Parathyroid adenoma (tissue), 2 donors: Measurements from ENCODE around the gene HJURP.

Experiments used
- H2AFZ ChIP-seq: fragments of 300-600 bp; sonication (generic); one replicate; pipeline ENCODE4 v1.7.0; 2017; ENCODE audit warnings: antibody characterized with exemption, mild to moderate bottlenecking
- H3K27ac ChIP-seq: fragments of 300-600 bp; sonication (generic); one replicate; pipeline ENCODE4 v1.7.0; 2017
- H3K27me3 ChIP-seq: fragments of 300-600 bp; sonication (generic); one replicate; pipeline ENCODE4 v1.7.0; 2017; ENCODE audit warnings: low read length; ENCODE audit not compliant: control insufficient read depth, insufficient read depth
- H3K36me3 ChIP-seq: fragments of 300-600 bp; sonication (generic); one replicate; pipeline ENCODE4 v1.7.0; 2017; ENCODE audit warnings: low read length; ENCODE audit not compliant: control insufficient read depth, insufficient read depth
- H3K4me1 ChIP-seq: fragments of 300-600 bp; sonication (generic); one replicate; pipeline ENCODE4 v1.7.0; 2017; ENCODE audit warnings: control low read depth
- H3K4me2 ChIP-seq: fragments of 300-600 bp; sonication (generic); one replicate; pipeline ENCODE4 v1.7.0; 2017; ENCODE audit warnings: low read length
- H3K4me3 ChIP-seq: fragments of 300-600 bp; sonication (generic); one replicate; pipeline ENCODE4 v1.7.0; 2017; ENCODE audit warnings: low read depth, low read length
- H3K79me2 ChIP-seq: fragments of 300-600 bp; sonication (generic); one replicate; pipeline ENCODE4 v1.7.0; 2017; ENCODE audit warnings: control low read depth
- H3K9ac ChIP-seq: fragments of 300-600 bp; sonication (generic); one replicate; pipeline ENCODE4 v1.7.0; 2017; ENCODE audit warnings: mild to moderate bottlenecking
- H3K9me3 ChIP-seq: fragments of 300-600 bp; sonication (generic); one replicate; pipeline ENCODE4 v1.7.0; 2017; ENCODE audit warnings: low read length; ENCODE audit not compliant: control insufficient read depth
- TF ChIP-seq, protein P1 (sequence below): fragments of 300-600 bp; sonication (generic); IDR thresholded peaks from one replicate; pipeline ENCODE4 v1.7.0; 2017; ENCODE audit warnings: antibody characterized with exemption, mild to moderate bottlenecking
- donor health status: primary hyperparathyroidism.

HJURP gene

GRCh38 chr2:233795735-233796171, 58.6 kb downstream of the HJURP start:
- no peaks in the 10 kb centered on the region for H3K9me3 ChIP-seq
- H3K4me2 ChIP-seq = no peak overlapping the region
- H3K27ac ChIP-seq = no peak overlapping the region
- no peaks in the 10 kb centered on the region for H3K79me2 ChIP-seq
- H3K4me1 ChIP-seq = no peaks in the 10 kb centered on the region
- no peaks in the 10 kb centered on the region for H3K27me3 ChIP-seq
- H3K4me3 ChIP-seq = no peak overlapping the region
- H3K36me3 ChIP-seq = no peaks in the 10 kb centered on the region
- TF ChIP-seq, protein P1, sequence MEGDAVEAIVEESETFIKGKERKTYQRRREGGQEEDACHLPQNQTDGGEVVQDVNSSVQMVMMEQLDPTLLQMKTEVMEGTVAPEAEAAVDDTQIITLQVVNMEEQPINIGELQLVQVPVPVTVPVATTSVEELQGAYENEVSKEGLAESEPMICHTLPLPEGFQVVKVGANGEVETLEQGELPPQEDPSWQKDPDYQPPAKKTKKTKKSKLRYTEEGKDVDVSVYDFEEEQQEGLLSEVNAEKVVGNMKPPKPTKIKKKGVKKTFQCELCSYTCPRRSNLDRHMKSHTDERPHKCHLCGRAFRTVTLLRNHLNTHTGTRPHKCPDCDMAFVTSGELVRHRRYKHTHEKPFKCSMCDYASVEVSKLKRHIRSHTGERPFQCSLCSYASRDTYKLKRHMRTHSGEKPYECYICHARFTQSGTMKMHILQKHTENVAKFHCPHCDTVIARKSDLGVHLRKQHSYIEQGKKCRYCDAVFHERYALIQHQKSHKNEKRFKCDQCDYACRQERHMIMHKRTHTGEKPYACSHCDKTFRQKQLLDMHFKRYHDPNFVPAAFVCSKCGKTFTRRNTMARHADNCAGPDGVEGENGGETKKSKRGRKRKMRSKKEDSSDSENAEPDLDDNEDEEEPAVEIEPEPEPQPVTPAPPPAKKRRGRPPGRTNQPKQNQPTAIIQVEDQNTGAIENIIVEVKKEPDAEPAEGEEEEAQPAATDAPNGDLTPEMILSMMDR = no peak
- H3K9ac ChIP-seq = no peak overlapping the region
- no peak overlapping the region for H2AFZ ChIP-seq

DNA sequence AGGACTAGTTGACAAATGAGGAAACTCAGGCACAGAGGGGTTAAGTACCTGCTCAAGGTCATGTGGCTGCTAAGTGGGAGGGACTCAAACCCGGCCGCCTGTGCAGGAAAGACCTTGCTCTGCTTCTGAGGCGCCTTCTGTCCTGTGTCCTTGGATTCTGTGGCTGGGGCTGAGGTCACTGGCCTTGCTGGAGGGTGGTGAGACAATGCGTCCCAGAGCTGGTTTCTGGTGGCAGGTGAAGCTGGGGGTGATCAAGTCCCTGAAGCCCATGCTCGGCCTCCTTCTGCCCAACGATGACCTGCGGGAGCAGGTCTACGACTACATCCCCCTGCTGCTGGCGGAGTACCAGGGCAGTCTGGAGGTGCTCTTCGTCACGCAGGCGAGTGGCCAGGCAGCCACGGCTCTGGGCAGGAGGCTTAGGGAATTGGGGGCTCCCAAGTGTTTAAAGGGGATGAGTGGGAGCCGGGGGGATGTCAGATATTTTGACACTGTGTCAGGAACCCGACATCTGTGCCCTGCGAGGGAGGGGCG, 60.1 kb downstream of the HJURP start:
- H3K4me1 ChIP-seq = no peaks in the 10 kb centered on the region
- no peak overlapping the region for H3K4me2 ChIP-seq
- no peaks in the 10 kb centered on the region for H3K27me3 ChIP-seq
- TF ChIP-seq, protein P1 = no peak
- H3K36me3 ChIP-seq = no peaks in the 10 kb centered on the region
- no peaks in the 10 kb centered on the region for H3K79me2 ChIP-seq
- no peak overlapping the region for H2AFZ ChIP-seq
- no peak overlapping the region for H3K27ac ChIP-seq
- H3K9ac ChIP-seq = no peak overlapping the region
- no peak overlapping the region for H3K4me3 ChIP-seq
- H3K9me3 ChIP-seq = no peaks in the 10 kb centered on the region

DNA sequence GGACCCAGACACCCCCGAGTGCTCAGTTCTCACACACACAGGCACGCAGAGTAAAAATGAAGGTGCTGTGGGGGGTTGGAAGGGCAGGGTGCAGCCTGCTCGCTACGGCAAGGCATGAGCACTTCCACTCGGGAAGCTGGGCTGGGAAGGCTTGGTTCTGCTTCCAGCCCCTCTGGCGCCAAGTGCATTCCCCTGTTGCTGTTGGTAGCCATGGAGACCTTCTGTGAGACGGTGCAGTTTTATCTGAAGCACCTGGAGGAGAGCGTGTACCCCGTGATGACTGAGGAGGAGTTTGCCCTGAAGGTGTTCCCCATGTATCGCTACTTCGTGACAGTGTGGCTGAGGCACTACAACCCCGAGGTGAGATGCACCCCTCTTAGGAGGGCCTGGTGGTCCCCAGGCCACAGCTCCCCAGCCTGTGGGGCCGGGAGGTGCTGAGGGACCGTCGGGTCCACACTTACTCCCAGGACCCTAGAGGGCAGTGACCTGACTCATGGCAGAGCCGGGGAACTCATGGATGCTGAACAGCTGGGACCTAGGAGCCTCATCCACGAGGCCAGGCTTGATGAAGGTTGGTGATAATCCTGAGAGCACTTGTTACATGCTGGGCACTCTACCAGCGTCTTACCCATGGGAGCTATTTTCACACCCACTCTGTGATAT, 60.7 kb downstream of the HJURP start:
- TF ChIP-seq, protein P1 = no peak
- Histone ChIP-seq H3K27ac (no peak overlapping the region), H3K4me3 (no peak overlapping the region), H3K4me2 (no peak overlapping the region), H3K27me3 (no peaks in the 10 kb centered on the region), H2AFZ (no peak overlapping the region), H3K4me1 (no peaks in the 10 kb centered on the region), H3K79me2 (no peaks in the 10 kb centered on the region), H3K9ac (no peak overlapping the region), H3K36me3 (no peaks in the 10 kb centered on the region), H3K9me3 (no peaks in the 10 kb centered on the region)

GRCh38 chr2:233792720-233793119, 61.6 kb downstream of the HJURP start:
- Histone ChIP-seq H3K36me3 (no peaks in the 10 kb centered on the region), H3K27ac (no peak overlapping the region), H2AFZ (no peak overlapping the region), H3K27me3 (no peaks in the 10 kb centered on the region), H3K9me3 (no peaks in the 10 kb centered on the region), H3K9ac (no peak overlapping the region), H3K4me3 (no peak overlapping the region), H3K4me2 (no peak overlapping the region), H3K79me2 (no peaks in the 10 kb centered on the region), H3K4me1 (no peaks in the 10 kb centered on the region)
- TF ChIP-seq, protein P1 = no peak

GRCh38 chr2:233791883-233792329, 62.4 kb downstream of the HJURP start:
- Histone ChIP-seq H2AFZ (no peak overlapping the region), H3K27me3 (no peaks in the 10 kb centered on the region), H3K9me3 (no peaks in the 10 kb centered on the region), H3K4me3 (no peak overlapping the region), H3K79me2 (no peaks in the 10 kb centered on the region), H3K9ac (no peak overlapping the region), H3K36me3 (no peaks in the 10 kb centered on the region), H3K4me2 (no peak overlapping the region), H3K4me1 (no peaks in the 10 kb centered on the region), H3K27ac (no peak overlapping the region)
- TF ChIP-seq, protein P1 = no peak
